Activated CD4-positive, alpha-beta T cell treated with anti-CD3 and anti-CD28 coated beads for 36 hours (primary cell): Measurements from ENCODE around the gene KIAA1217. TPM values are rescaled to one million over a fixed set of nuclear protein-coding genes. Genes with fewer than 3 reads are reported as not detected.

Experiments used
- ATAC-seq: fragments of 200-7000 bp; cut with Tn5 transposase; one replicate; pipeline ENCODE4 v1.10.0; 2021; ENCODE audit warnings: mild to moderate bottlenecking, moderate library complexity
- CTCF ChIA-PET: fragments of 350-600 bp; sonication (Branson Sonifier 250); formaldehyde crosslinking; loops from one replicate; lab custom pipeline; 2021; ENCODE audit warnings: antibody characterized with exemption; lab: Charles Lee
- POLR2A ChIA-PET: fragments of 350-600 bp; sonication (Branson Sonifier 250); formaldehyde crosslinking; loops from one replicate; lab custom pipeline; 2021; ENCODE audit warnings: antibody characterized with exemption, inconsistent platforms; lab: Charles Lee
- DNase-seq: peaks from one replicate; pipeline ENCODE4 v3.0.0-alpha.2; 2020
- H3K27ac Mint-ChIP-seq: one replicate; pipeline ENCODE4 v1.8.0; 2021; ENCODE audit warnings: mixed read lengths
- H3K27me3 Mint-ChIP-seq: one replicate; pipeline ENCODE4 v1.8.0; 2021; ENCODE audit warnings: mixed read lengths
- H3K36me3 Mint-ChIP-seq: one replicate; pipeline ENCODE4 v1.8.0; 2021; ENCODE audit warnings: low read depth, mixed read lengths
- H3K4me1 Mint-ChIP-seq: one replicate; pipeline ENCODE4 v1.8.0; 2021; ENCODE audit warnings: mixed read lengths
- H3K4me3 Mint-ChIP-seq: one replicate; pipeline ENCODE4 v1.8.0; 2021; ENCODE audit warnings: mild to moderate bottlenecking, moderate library complexity, mixed read lengths
- H3K9me3 Mint-ChIP-seq: one replicate; pipeline ENCODE4 v1.8.0; 2021; ENCODE audit warnings: low read depth, mixed read lengths
- intact Hi-C, 2 experiments: fragments of 100-400 bp; cut with DNase I in 1 of 2; cut with micrococcal nuclease in 1 of 2; formaldehyde crosslinking; loops; one replicate each; pipeline versions ENCODE4 v1.14.2 to v1.15.1; 2022 to 2024; cut with DNase I, micrococcal nuclease
- total RNA-seq, 2 experiments: library from RNA; stranded (reverse); gene quantifications; one replicate each; pipeline ENCODE4 v1.2.3, GENCODE V29; 2021

The KIAA1217 gene
- total RNA-seq, 2 experiments from 2014 or later: 0.53 to 0.60 TPM

- DNase-seq: no peak
- no peak for ATAC-seq
- H3K9me3 Mint-ChIP-seq: no peaks in the 10 kb centered on the region
- no peak overlapping the region for H3K4me3 Mint-ChIP-seq
- peaks cover 3% of the 10 kb centered on the region for H3K27me3 Mint-ChIP-seq
- H3K4me1 Mint-ChIP-seq: no peaks in the 10 kb centered on the region
- intact Hi-C loops: no loop called here
- ChIA-PET CTCF (no interaction called here), POLR2A (no interaction called here)
- no peak overlapping the region for H3K27ac Mint-ChIP-seq
- no peaks in the 10 kb centered on the region for H3K36me3 Mint-ChIP-seq
Measured at GRCh38 chr10:24272374-24272773, 63.4 kb downstream of the KIAA1217 start.

GRCh38 chr10:24277277-24277676 lies 68.3 kb downstream of the KIAA1217 start:
- peaks cover 3% of the 10 kb centered on the region for H3K27me3 Mint-ChIP-seq
- ChIA-PET POLR2A (no interaction called here), CTCF (interaction anchor here (0.6 kb wide), 1 partner anchor 34 kb away, joined by 3 read pairs; no protein-coding TSS in a partner anchor)
- ATAC-seq: no peak
- peaks cover 5% of the 10 kb centered on the region for H3K9me3 Mint-ChIP-seq
- no peak overlapping the region for H3K4me3 Mint-ChIP-seq
- H3K27ac Mint-ChIP-seq: no peak overlapping the region
- DNase-seq: no peak
- no peaks in the 10 kb centered on the region for H3K4me1 Mint-ChIP-seq
- no peaks in the 10 kb centered on the region for H3K36me3 Mint-ChIP-seq
- intact Hi-C loops: no loop called here

- intact Hi-C loops: no loop called here
- ChIA-PET CTCF (no interaction called here), POLR2A (no interaction called here)
- H3K4me3 Mint-ChIP-seq: no peak overlapping the region
- no peak overlapping the region for H3K27ac Mint-ChIP-seq
- no peaks in the 10 kb centered on the region for H3K4me1 Mint-ChIP-seq
- H3K9me3 Mint-ChIP-seq: peaks cover 8% of the 10 kb centered on the region
- DNase-seq (no peak), ATAC-seq (no peak)
- H3K36me3 Mint-ChIP-seq: no peaks in the 10 kb centered on the region
- peaks cover 3% of the 10 kb centered on the region for H3K27me3 Mint-ChIP-seq
Measured at GRCh38 chr10:24277771-24278170, 68.8 kb downstream of the KIAA1217 start.

GRCh38 chr10:24278176-24278889 lies 69.4 kb downstream of the KIAA1217 start:
- no peak overlapping the region for H3K27ac Mint-ChIP-seq
- POLR2A ChIA-PET: no interaction called here
- no peak overlapping the region for H3K4me3 Mint-ChIP-seq
- no peaks in the 10 kb centered on the region for H3K36me3 Mint-ChIP-seq
- ATAC-seq: no peak
- no peaks in the 10 kb centered on the region for H3K4me1 Mint-ChIP-seq
- intact Hi-C loops: no loop called here
- peaks cover 8% of the 10 kb centered on the region for H3K9me3 Mint-ChIP-seq
- peaks cover 3% of the 10 kb centered on the region for H3K27me3 Mint-ChIP-seq
- CTCF ChIA-PET: no interaction called here
- DNase-seq: no peak

- H3K4me1 Mint-ChIP-seq: no peaks in the 10 kb centered on the region
- intact Hi-C loops: no loop called here
Measured at GRCh38 chr10:24279166-24279565, 70.2 kb downstream of the KIAA1217 start.

GRCh38 chr10:24287559-24288195 lies 78.7 kb downstream of the KIAA1217 start:
- Mint-ChIP-seq H3K27ac (no peak overlapping the region), H3K9me3 (peaks cover 1% of the 10 kb centered on the region), H3K4me1 (no peaks in the 10 kb centered on the region), H3K36me3 (no peaks in the 10 kb centered on the region), H3K4me3 (no peak overlapping the region), H3K27me3 (peaks cover 13% of the 10 kb centered on the region)
- ChIA-PET CTCF (no interaction called here), POLR2A (no interaction called here)
- ATAC-seq (no peak), DNase-seq (no peak)
- intact Hi-C loops: no loop called here

More at GRCh38 chr10:24279166-24279565, 70.2 kb downstream of the KIAA1217 start:
- Mint-ChIP-seq H3K27ac (no peak overlapping the region), H3K36me3 (no peaks in the 10 kb centered on the region), H3K9me3 (peaks cover 8% of the 10 kb centered on the region), H3K27me3 (peaks cover 3% of the 10 kb centered on the region), H3K4me3 (no peak overlapping the region)
- ChIA-PET POLR2A (no interaction called here), CTCF (no interaction called here)
- DNase-seq (no peak), ATAC-seq (no peak)

GRCh38 chr10:24288581-24288980 lies 79.6 kb downstream of the KIAA1217 start:
- Mint-ChIP-seq H3K4me3 (no peak overlapping the region), H3K9me3 (peaks cover 1% of the 10 kb centered on the region), H3K36me3 (no peaks in the 10 kb centered on the region), H3K27ac (no peak overlapping the region), H3K4me1 (no peaks in the 10 kb centered on the region), H3K27me3 (peaks cover 13% of the 10 kb centered on the region)
- ATAC-seq: no peak
- no peak for DNase-seq
- POLR2A ChIA-PET: no interaction called here
- CTCF ChIA-PET: no interaction called here
- intact Hi-C loops: no loop called here

GRCh38 chr10:24289235-24289634 lies 80.3 kb downstream of the KIAA1217 start:
- Mint-ChIP-seq H3K9me3 (peaks cover 1% of the 10 kb centered on the region), H3K4me1 (no peaks in the 10 kb centered on the region), H3K4me3 (no peak overlapping the region), H3K36me3 (no peaks in the 10 kb centered on the region), H3K27ac (no peak overlapping the region), H3K27me3 (peaks cover 13% of the 10 kb centered on the region)
- intact Hi-C loops: no loop called here
- DNase-seq (no peak), ATAC-seq (no peak)
- ChIA-PET POLR2A (no interaction called here), CTCF (no interaction called here)

- ATAC-seq (no peak), DNase-seq (no peak)
- ChIA-PET CTCF (no interaction called here), POLR2A (no interaction called here)
- intact Hi-C loops: no loop called here
- no peak overlapping the region for H3K27ac Mint-ChIP-seq
- H3K9me3 Mint-ChIP-seq: no peaks in the 10 kb centered on the region
- H3K4me1 Mint-ChIP-seq: no peaks in the 10 kb centered on the region
- H3K4me3 Mint-ChIP-seq: no peak overlapping the region
- H3K36me3 Mint-ChIP-seq: no peaks in the 10 kb centered on the region
- peaks cover 13% of the 10 kb centered on the region for H3K27me3 Mint-ChIP-seq
Measured at GRCh38 chr10:24292304-24293293, 83.7 kb downstream of the KIAA1217 start.

- intact Hi-C loops: loop anchor here in 1 of 2 experiments (1.0 kb wide), 1 partner anchor 89 kb away; no protein-coding TSS in a partner anchor
- Mint-ChIP-seq H3K27me3 (peaks cover 10% of the 10 kb centered on the region), H3K4me1 (peaks cover 4% of the 10 kb centered on the region), H3K36me3 (no peaks in the 10 kb centered on the region), H3K9me3 (no peaks in the 10 kb centered on the region), H3K27ac (no peak overlapping the region), H3K4me3 (no peak overlapping the region)
- DNase-seq (peak; percentile 9), ATAC-seq (peak; percentile 83)
- CTCF ChIA-PET: no interaction called here
- POLR2A ChIA-PET: no interaction called here
Measured at GRCh38 chr10:24299578-24300260, 90.8 kb downstream of the KIAA1217 start.
